ENCODE measurements around the gene SLC22A17.

The SLC22A17 gene

DNA sequence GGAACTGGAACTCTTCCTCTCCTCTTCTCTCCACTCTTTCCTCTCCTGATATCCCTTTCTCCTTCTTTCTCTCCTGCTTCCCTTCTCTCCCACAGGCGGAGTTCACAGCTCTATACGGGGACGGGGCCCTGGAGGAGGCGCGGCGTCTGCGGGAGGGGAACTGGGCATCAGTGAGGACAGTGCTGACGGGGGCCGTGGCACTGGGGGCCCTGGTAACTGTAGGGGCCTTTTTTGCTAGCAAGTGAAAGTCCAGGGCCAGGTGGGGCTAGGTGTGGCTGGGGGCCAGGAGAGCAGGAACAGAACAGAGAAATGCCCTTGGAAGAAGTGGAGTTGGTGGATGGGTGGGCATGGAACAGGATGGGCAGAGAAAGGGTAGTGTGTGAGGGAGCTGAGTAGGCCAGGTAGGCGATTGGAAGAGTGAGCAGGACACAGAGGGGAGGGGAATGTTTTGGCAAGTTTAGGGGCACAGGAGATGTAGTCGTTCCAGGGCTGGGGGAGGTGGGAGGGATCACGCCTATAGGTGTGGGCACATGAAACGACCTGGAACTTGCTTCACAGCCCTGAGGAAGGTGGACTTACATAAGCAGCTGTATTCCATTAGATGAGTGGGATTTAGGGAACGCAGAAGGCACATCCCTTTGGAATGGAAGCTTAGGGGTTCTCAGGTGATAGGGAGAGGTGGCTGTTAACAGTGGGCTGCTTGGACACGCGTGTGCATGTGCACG is 43.8 kb downstream of the SLC22A17 start:
- no peak overlapping the region for H3K27ac ChIP-seq (ENCODE audit: low read depth, low read length)
- H3K4me1 ChIP-seq (ENCODE audit: control insufficient read depth in 5 of 5, insufficient read depth in 5 of 5, low read length in 5 of 5) = peaks cover 14 to 54% (median 48%) of the 10 kb centered on the region in 5 donors
- H3K9me3 ChIP-seq (ENCODE audit: control insufficient read depth in 5 of 5, low read length in 5 of 5) = no peaks in the 10 kb centered on the region
- H3K27me3 ChIP-seq (ENCODE audit: control insufficient read depth in 5 of 5, insufficient read depth in 4 of 5, low read length in 5 of 5) = no peaks in the 10 kb centered on the region
- H3K9ac ChIP-seq (ENCODE audit: low read length in 5 of 5) = peak overlapping the region in 3 of 5 donors; percentile 4 to 99 (median 24)
- peak overlapping the region in 1 of 5 donors; percentile 85 for H3K4me3 ChIP-seq (ENCODE audit: low read depth in 1 of 5, low read length in 5 of 5)
- H3K36me3 ChIP-seq (ENCODE audit: control insufficient read depth in 5 of 5, insufficient read depth in 5 of 5, low read length in 5 of 5) = peaks cover 5 to 30% (median 25%) of the 10 kb centered on the region in 5 donors

DNA sequence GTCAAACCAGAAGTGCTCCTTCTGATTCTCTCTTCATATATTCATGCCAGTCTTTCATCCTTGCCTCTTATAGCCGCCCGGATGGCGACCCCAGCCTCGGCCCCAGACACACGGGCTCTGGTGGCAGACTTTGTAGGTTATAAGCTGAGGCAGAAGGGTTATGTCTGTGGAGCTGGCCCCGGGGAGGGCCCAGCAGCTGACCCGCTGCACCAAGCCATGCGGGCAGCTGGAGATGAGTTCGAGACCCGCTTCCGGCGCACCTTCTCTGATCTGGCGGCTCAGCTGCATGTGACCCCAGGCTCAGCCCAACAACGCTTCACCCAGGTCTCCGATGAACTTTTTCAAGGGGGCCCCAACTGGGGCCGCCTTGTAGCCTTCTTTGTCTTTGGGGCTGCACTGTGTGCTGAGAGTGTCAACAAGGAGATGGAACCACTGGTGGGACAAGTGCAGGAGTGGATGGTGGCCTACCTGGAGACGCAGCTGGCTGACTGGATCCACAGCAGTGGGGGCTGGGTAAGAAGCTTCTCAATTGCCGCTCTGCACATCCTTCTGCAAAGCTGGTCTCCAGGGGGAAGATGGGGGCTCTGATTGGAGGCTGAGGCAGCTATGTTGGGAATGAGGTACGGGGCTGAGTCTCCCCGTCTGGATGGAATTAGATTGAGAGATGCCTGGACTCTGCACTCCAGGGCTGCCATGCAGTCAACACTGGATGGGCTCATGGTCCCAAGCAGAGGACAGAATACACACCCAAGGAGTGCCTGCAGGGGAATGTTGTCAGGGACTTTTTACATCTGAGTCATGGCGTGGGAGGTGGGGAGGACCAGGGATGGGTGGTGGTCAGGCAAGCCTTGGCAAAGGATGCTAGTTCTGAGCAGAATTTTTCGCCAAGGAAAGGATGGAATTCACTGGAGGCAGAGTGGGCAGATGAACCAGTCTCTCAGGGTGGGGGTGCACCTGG is 44.7 kb downstream of the SLC22A17 start:
- Histone ChIP-seq H3K36me3 (ENCODE audit: control insufficient read depth in 5 of 5, insufficient read depth in 5 of 5, low read length in 5 of 5) (peaks cover under 1 to 30% (median 25%) of the 10 kb centered on the region in 5 donors), H3K27ac (ENCODE audit: low read depth, low read length) (peak overlapping the region; percentile 82), H3K4me3 (ENCODE audit: low read depth in 1 of 5, low read length in 5 of 5) (peak overlapping the region; percentile 83 to 93 (median 85)), H3K9ac (ENCODE audit: low read length in 5 of 5) (peak overlapping the region; percentile 24 to 99 (median 90)), H3K4me1 (ENCODE audit: control insufficient read depth in 5 of 5, insufficient read depth in 5 of 5, low read length in 5 of 5) (peaks cover 14 to 57% (median 51%) of the 10 kb centered on the region in 5 donors), H3K27me3 (ENCODE audit: control insufficient read depth in 5 of 5, insufficient read depth in 4 of 5, low read length in 5 of 5) (no peaks in the 10 kb centered on the region), H3K9me3 (ENCODE audit: control insufficient read depth in 5 of 5, low read length in 5 of 5) (no peaks in the 10 kb centered on the region)

- Histone ChIP-seq H3K4me1 (ENCODE audit: control insufficient read depth in 5 of 5, insufficient read depth in 5 of 5, low read length in 5 of 5) (peaks cover 14 to 64% (median 59%) of the 10 kb centered on the region in 5 donors), H3K27me3 (ENCODE audit: control insufficient read depth in 5 of 5, insufficient read depth in 4 of 5, low read length in 5 of 5) (no peaks in the 10 kb centered on the region), H3K36me3 (ENCODE audit: control insufficient read depth in 5 of 5, insufficient read depth in 5 of 5, low read length in 5 of 5) (peaks cover 0 to 30% (median 25%) of the 10 kb centered on the region in 5 donors), H3K9me3 (ENCODE audit: control insufficient read depth in 5 of 5, low read length in 5 of 5) (no peaks in the 10 kb centered on the region), H3K9ac (ENCODE audit: low read length in 5 of 5) (peak overlapping the region; percentile 85 to 99 (median 92)), H3K27ac (ENCODE audit: low read depth, low read length) (peak overlapping the region; percentile 82), H3K4me3 (ENCODE audit: low read depth in 1 of 5, low read length in 5 of 5) (peak overlapping the region; percentile 83 to 93 (median 85))
These were observed 45.5 kb downstream of the SLC22A17 start for GRCh38 chr14:23307146-23307530.

DNA sequence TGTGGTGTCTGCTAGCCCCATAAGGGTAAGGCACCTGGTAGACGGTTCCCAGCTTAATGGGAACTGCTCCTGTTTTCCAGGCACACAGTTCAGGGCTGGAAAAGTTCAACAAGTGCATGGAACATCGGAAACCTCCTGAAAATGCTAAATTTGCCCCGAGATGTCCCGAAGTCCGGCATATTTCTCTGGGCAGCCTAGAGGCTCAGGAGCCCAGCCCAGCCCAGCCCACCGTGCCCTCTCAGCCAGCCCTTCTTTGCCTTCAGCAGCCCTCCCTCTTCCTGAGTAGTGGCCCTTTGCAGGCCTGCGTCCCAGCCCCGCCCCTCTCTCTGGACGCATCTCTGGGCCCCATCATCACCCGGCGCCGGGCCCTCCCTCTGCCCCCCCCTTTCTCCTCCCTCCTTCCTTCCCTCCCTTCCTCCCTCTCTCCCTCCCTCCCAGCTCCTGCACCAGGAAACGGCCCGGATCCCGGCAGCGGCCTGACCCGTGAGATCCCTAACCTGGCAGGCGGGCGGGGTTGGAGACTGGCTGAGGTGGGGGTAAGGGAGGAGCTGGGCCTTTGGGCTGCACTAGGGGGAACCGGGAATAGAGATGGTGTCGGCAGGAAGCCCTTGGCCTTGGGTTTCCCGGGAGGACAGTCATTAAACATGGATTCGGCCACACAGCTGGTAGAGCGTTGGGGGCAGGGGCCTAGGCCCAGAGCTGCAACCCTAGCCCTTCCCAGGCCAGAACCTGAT is 46.1 kb downstream of the SLC22A17 start, which contains the start of gene BCL2L2:
Gene BCL2L2, plus strand, starts transcription at position 422 of the 734 bp plus-strand sequence. CDS start 935 bp downstream, outside the sequence.
- no peaks in the 10 kb centered on the region for H3K27me3 ChIP-seq (ENCODE audit: control insufficient read depth in 5 of 5, insufficient read depth in 4 of 5, low read length in 5 of 5)
- peak within 1 kb of the TSS; percentile 85 to 99 (median 92) for H3K9ac ChIP-seq (ENCODE audit: low read length in 5 of 5)
- no peaks in the 10 kb centered on the region for H3K9me3 ChIP-seq (ENCODE audit: control insufficient read depth in 5 of 5, low read length in 5 of 5)
- H3K4me1 ChIP-seq (ENCODE audit: control insufficient read depth in 5 of 5, insufficient read depth in 5 of 5, low read length in 5 of 5) = peaks cover 14 to 68% (median 63%) of the 10 kb centered on the region in 5 donors
- H3K4me3 ChIP-seq (ENCODE audit: low read depth in 1 of 5, low read length in 5 of 5) = peak within 1 kb of the TSS; percentile 83 to 93 (median 85)
- H3K27ac ChIP-seq (ENCODE audit: low read depth, low read length) = peak within 1 kb of the TSS; percentile 82
- H3K36me3 ChIP-seq (ENCODE audit: control insufficient read depth in 5 of 5, insufficient read depth in 5 of 5, low read length in 5 of 5) = peaks cover 0 to 27% (median 22%) of the 10 kb centered on the region in 5 donors

GRCh38 chr14:23302290-23303225 is 50.1 kb downstream of the SLC22A17 start, which contains the start of gene PPP1R3E:
Gene PPP1R3E, minus strand, starts transcription at chr14:23302859. Its CDS starts 283 bp downstream, at chr14:23302576.
- H3K4me3 ChIP-seq (ENCODE audit: low read depth in 1 of 5, low read length in 5 of 5) = peak within 1 kb of the TSS; percentile 74 to 88 (median 81)
- peaks cover 15 to 59% (median 52%) of the 10 kb centered on the region in 5 donors for H3K4me1 ChIP-seq (ENCODE audit: control insufficient read depth in 5 of 5, insufficient read depth in 5 of 5, low read length in 5 of 5)
- H3K9me3 ChIP-seq (ENCODE audit: control insufficient read depth in 5 of 5, low read length in 5 of 5) = no peaks in the 10 kb centered on the region

DNA sequence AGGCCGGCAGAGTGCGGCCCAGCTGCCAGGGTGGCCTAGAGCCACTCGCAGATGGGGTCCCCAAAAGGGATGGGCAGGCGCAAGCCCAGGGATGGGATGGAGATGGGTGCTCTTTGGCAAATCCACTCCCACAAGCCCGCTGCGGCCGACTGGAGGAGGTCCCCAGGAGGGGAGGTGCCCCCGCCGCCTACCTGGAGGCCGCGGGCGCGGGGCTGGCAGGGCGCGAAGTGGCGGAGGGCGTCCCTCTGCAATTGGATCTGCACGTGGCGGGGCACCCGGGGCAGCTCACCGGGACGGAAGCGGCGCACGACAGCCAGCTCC is 50.8 kb downstream of the SLC22A17 start:
- Histone ChIP-seq H3K36me3 (ENCODE audit: control insufficient read depth in 5 of 5, insufficient read depth in 5 of 5, low read length in 5 of 5) (peaks cover 6 to 18% (median 12%) of the 10 kb centered on the region in 5 donors), H3K4me1 (ENCODE audit: control insufficient read depth in 5 of 5, insufficient read depth in 5 of 5, low read length in 5 of 5) (peaks cover 10 to 52% (median 46%) of the 10 kb centered on the region in 5 donors), H3K9me3 (ENCODE audit: control insufficient read depth in 5 of 5, low read length in 5 of 5) (no peaks in the 10 kb centered on the region), H3K4me3 (ENCODE audit: low read depth in 1 of 5, low read length in 5 of 5) (peak overlapping the region in 4 of 5 donors; percentile 74 to 86 (median 78)), H3K27me3 (ENCODE audit: control insufficient read depth in 5 of 5, insufficient read depth in 4 of 5, low read length in 5 of 5) (no peaks in the 10 kb centered on the region), H3K27ac (ENCODE audit: low read depth, low read length) (peak overlapping the region; percentile 91), H3K9ac (ENCODE audit: low read length in 5 of 5) (peak overlapping the region in 4 of 5 donors; percentile 76 to 88 (median 84))

More at GRCh38 chr14:23302290-23303225, 50.1 kb downstream of the SLC22A17 start, which contains the start of gene PPP1R3E:
- peaks cover 5 to 12% (median 8%) of the 10 kb centered on the region in 5 donors for H3K36me3 ChIP-seq (ENCODE audit: control insufficient read depth in 5 of 5, insufficient read depth in 5 of 5, low read length in 5 of 5)
- peak within 1 kb of the TSS; percentile 38 to 88 (median 83) for H3K9ac ChIP-seq (ENCODE audit: low read length in 5 of 5)
- H3K27ac ChIP-seq (ENCODE audit: low read depth, low read length) = peak within 1 kb of the TSS; percentile 91
- no peaks in the 10 kb centered on the region for H3K27me3 ChIP-seq (ENCODE audit: control insufficient read depth in 5 of 5, insufficient read depth in 4 of 5, low read length in 5 of 5)

GRCh38 chr14:23301288-23301968 is 51.3 kb downstream of the SLC22A17 start:
- Histone ChIP-seq H3K9ac (ENCODE audit: low read length in 5 of 5) (peak overlapping the region in 4 of 5 donors; percentile 76 to 88 (median 84)), H3K4me1 (ENCODE audit: control insufficient read depth in 5 of 5, insufficient read depth in 5 of 5, low read length in 5 of 5) (peaks cover 10 to 50% (median 41%) of the 10 kb centered on the region in 5 donors), H3K27ac (ENCODE audit: low read depth, low read length) (peak overlapping the region; percentile 92), H3K4me3 (ENCODE audit: low read depth in 1 of 5, low read length in 5 of 5) (peak overlapping the region in 4 of 5 donors; percentile 75 to 89 (median 84)), H3K9me3 (ENCODE audit: control insufficient read depth in 5 of 5, low read length in 5 of 5) (no peaks in the 10 kb centered on the region), H3K36me3 (ENCODE audit: control insufficient read depth in 5 of 5, insufficient read depth in 5 of 5, low read length in 5 of 5) (peaks cover 6 to 23% (median 12%) of the 10 kb centered on the region in 5 donors), H3K27me3 (ENCODE audit: control insufficient read depth in 5 of 5, insufficient read depth in 4 of 5, low read length in 5 of 5) (no peaks in the 10 kb centered on the region)

DNA sequence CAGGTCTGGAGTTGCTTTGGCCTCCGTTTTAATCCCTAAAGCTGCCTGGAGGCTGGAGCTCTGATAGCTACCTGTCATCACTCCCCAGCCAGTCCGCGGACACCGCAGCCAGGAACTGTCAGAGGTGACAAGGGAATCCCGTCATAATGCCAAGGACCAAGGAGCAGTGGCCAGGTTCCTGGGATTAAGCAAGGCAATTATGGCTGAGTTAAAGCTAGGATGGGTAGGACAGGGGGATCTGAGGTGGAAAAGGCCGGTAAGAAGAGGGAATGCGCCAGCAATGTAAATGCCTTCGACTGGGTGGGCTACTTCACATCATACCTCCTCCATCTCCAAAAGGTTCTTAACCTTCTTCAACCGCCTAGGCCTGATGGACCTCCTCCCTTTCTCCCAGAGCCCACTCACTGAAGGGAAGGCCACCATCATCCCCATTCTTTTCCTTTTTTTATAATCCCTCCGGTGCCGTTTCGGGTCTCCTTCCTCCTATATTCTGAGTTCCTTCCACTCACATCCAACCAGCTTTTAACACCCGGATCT is 51.9 kb downstream of the SLC22A17 start:
- H3K36me3 ChIP-seq (ENCODE audit: control insufficient read depth in 5 of 5, insufficient read depth in 5 of 5, low read length in 5 of 5) = peaks cover 6 to 24% (median 12%) of the 10 kb centered on the region in 5 donors
- H3K27me3 ChIP-seq (ENCODE audit: control insufficient read depth in 5 of 5, insufficient read depth in 4 of 5, low read length in 5 of 5) = no peaks in the 10 kb centered on the region
- H3K4me1 ChIP-seq (ENCODE audit: control insufficient read depth in 5 of 5, insufficient read depth in 5 of 5, low read length in 5 of 5) = peaks cover 4 to 43% (median 34%) of the 10 kb centered on the region in 5 donors
- H3K9me3 ChIP-seq (ENCODE audit: control insufficient read depth in 5 of 5, low read length in 5 of 5) = no peaks in the 10 kb centered on the region
- H3K9ac ChIP-seq (ENCODE audit: low read length in 5 of 5) = peak overlapping the region; percentile 70 to 95 (median 91)
- H3K27ac ChIP-seq (ENCODE audit: low read depth, low read length) = peak overlapping the region; percentile 92
- peak overlapping the region; percentile 58 to 94 (median 89) for H3K4me3 ChIP-seq (ENCODE audit: low read depth in 1 of 5, low read length in 5 of 5)
